GM06990 (cell line): ENCODE results near the gene SHC2.

ENCODE experiments used
- DNase-seq: peaks from one replicate; pipeline ENCODE4 v3.0.0-alpha.2; 2011; ENCODE audit not compliant: insufficient read length; ENCODE audit errors: extremely low read depth
- H3K27me3 ChIP-seq: replicated peaks from 2 replicates; pipeline ENCODE4 v1.6.0; 2011; ENCODE audit warnings: low read length; ENCODE audit not compliant: control insufficient read depth, insufficient read depth
- H3K36me3 ChIP-seq: 2 replicates; pipeline ENCODE4 v1.5.1; 2011; ENCODE audit warnings: low read length; ENCODE audit not compliant: control insufficient read depth, insufficient read depth
- H3K4me3 ChIP-seq: replicated peaks from 2 replicates; pipeline ENCODE4 v1.5.1; 2011; ENCODE audit warnings: low read depth, mild to moderate bottlenecking, control low read depth, low read length
- TF ChIP-seq, protein P1 (sequence below): IDR thresholded peaks from 2 replicates; pipeline ENCODE4 v1.5.1; 2011; ENCODE audit warnings: low read length, control low read depth, mild to moderate bottlenecking, inconsistent platforms; ENCODE audit not compliant: insufficient read depth, poor library complexity, severe bottlenecking

The SHC2 gene

DNA sequence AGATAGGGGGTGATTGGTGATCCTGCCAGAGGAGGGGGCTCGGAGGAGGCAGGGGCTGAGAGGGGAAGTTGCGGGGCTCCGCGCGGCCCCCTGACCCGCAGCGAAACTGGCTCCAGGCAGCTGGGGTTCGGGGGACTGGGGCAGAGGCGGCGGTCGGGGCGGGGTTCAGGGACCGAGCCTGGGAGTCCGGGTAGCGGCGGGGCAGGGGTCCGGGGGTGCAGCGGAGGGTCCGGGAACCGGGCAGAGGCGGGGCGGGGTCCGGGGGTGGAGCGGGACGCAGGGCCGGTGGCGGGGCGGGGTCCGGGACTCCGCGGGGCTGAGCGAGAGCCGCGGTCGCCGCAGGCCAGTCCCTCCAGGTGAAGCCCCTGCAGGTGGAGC lies 36.6 kb upstream of the SHC2 start:
- Histone ChIP-seq H3K36me3 (no peaks in the 10 kb centered on the region), H3K27me3 (no peaks in the 10 kb centered on the region; the same call in none of the 2 replicates), H3K4me3 (no peak overlapping the region)
- TF ChIP-seq, protein P1, sequence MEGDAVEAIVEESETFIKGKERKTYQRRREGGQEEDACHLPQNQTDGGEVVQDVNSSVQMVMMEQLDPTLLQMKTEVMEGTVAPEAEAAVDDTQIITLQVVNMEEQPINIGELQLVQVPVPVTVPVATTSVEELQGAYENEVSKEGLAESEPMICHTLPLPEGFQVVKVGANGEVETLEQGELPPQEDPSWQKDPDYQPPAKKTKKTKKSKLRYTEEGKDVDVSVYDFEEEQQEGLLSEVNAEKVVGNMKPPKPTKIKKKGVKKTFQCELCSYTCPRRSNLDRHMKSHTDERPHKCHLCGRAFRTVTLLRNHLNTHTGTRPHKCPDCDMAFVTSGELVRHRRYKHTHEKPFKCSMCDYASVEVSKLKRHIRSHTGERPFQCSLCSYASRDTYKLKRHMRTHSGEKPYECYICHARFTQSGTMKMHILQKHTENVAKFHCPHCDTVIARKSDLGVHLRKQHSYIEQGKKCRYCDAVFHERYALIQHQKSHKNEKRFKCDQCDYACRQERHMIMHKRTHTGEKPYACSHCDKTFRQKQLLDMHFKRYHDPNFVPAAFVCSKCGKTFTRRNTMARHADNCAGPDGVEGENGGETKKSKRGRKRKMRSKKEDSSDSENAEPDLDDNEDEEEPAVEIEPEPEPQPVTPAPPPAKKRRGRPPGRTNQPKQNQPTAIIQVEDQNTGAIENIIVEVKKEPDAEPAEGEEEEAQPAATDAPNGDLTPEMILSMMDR, result no peak
- DNase-seq, result no peak

DNA sequence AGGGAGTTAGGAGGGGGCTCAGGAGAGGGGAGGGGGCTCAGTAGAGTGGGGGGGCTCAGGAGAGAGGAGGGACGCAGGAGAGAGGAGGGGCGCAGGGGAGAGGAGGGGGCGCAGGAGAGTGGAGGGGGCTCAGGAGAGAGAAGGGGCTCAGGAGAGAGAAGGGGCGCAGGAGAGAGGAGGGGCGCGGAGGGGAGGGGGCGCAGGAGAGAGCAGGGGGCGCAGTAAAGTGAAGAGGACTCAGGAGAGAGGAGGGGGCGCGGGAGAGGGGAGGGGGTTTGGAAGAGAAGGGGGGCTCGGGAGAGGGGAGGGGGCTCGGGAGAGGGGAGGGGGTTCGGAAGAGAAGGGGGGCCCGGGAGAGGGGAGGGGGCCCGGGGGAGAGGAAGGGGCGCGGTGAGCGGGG lies 36.2 kb upstream of the SHC2 start:
- TF ChIP-seq, protein P1, result no peak
- DNase-seq, result no peak
- no peaks in the 10 kb centered on the region for H3K36me3 ChIP-seq
- no peak overlapping the region for H3K4me3 ChIP-seq
- H3K27me3 ChIP-seq, result no peaks in the 10 kb centered on the region; the same call in none of the 2 replicates

DNA sequence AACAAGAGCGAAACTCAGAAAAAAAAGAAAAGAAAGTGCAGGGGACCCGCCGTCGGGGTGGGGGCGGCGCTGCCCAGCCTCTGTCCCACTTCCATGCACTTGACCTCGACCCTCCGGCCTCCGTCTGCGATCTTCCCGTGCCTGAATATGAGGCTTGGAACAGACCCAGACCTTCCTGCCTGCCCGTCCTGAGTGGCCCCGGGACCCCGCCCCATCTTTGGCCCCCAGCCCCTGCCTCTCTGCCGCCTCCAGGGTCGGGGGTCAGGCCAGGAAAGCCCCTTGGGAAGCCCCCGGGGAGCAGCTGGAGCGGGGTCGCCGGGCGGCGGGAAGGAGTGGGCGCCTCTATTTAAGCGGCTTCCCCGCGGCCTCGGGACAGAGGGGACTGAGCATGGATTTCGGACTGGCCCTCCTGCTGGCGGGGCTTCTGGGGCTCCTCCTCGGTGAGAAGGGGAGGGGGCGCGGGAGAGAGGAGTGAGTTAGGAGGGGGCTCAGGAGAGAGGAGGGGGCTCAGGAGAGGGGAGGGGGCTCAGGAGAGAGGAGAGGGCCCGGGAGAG lies 35.4 kb upstream of the SHC2 start, which contains the start of gene MADCAM1:
Gene MADCAM1 (plus strand): TSS at position 375 of the 554 bp plus-strand sequence. CDS start 14 bp downstream, at position 389.
- Histone ChIP-seq H3K27me3 (no peaks in the 10 kb centered on the region; the same call in none of the 2 replicates), H3K4me3 (no peak within 1 kb of the TSS), H3K36me3 (no peaks in the 10 kb centered on the region)
- TF ChIP-seq, protein P1, result no peak
- no peak for DNase-seq

DNA sequence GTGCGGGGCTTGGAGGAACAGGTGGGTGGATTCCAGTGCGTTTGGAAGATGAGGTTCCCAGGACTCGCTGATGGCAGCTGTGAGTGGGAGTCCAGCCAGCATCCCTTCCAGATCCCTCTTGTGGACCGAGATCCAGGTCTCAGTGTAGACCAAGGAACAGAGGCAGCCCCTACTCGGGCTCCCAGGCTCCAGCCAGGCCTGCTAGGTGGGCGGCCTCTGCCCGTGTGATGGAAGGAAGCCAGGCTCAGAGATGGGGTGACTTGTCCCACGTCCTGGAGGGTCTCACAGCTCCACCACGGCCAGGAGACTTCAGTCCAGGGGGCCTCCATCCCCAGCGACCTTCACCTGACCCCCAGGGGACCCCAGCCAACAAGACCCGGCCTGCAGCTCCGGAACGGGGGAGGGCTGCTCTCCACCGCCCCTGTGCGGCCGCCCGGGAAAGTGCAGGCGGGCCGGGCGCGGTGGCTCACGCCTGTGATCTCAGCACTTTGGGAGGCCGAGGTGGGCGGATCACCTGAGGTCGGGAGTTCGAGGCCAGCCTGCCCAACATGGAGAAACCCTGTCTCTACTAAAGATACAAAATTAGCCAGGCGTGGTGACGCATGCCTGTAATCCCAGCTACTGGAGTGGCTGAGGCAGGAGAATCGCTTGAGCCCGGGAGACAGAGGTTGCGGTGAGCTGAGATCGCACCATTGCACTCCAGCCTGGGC lies 34.7 kb upstream of the SHC2 start:
- TF ChIP-seq, protein P1, result peak; percentile 76
- no peaks in the 10 kb centered on the region; the same call in none of the 2 replicates for H3K27me3 ChIP-seq
- H3K4me3 ChIP-seq, result no peak overlapping the region
- peak; percentile 66 for DNase-seq
- no peaks in the 10 kb centered on the region for H3K36me3 ChIP-seq

DNA sequence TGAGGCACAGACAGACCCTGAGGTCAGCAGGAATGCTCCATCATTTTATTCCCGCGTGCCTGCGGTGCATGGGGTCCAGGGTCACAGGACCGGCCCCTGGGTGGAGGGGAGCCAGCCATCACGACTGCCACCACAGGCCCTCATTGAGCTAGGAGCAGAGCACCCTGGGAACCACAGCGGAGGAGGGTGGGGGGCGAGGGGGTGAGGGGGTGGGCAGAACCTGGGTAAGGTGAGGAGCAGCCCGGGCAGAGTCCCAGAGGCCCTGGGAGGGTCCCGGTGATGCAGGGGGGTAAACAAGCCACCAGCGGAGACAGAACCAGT lies 34.2 kb upstream of the SHC2 start:
- no peak for DNase-seq
- TF ChIP-seq, protein P1, result no peak
- Histone ChIP-seq H3K27me3 (no peaks in the 10 kb centered on the region; the same call in none of the 2 replicates), H3K36me3 (no peaks in the 10 kb centered on the region), H3K4me3 (no peak overlapping the region)
